Activated CD4-positive, alpha-beta T cell treated with anti-CD3 and anti-CD28 coated beads for 48 hours (primary cell): ENCODE data around the gene DEPDC5.

ENCODE experiments used
- DNase-seq: peaks from one replicate; pipeline ENCODE4 v3.0.0-alpha.2; 2020

DEPDC5 gene

GRCh38 chr22:31953261-31953660 lies 199.4 kb downstream of the DEPDC5 start:
- no peak for DNase-seq

GRCh38 chr22:31954535-31955523 lies 201.0 kb downstream of the DEPDC5 start:
- DNase-seq, result no peak

GRCh38 chr22:31956360-31956759 lies 202.5 kb downstream of the DEPDC5 start:
- DNase-seq, result no peak
